Keratinocyte (primary cell): ENCODE data around the gene SPON1. TPM values are rescaled to one million over a fixed set of nuclear protein-coding genes. Genes with fewer than 3 reads are reported as not detected.

Experiments used
- DNase-seq: peaks from one replicate; pipeline ENCODE4 v3.0.0-alpha.2; 2011; ENCODE audit warnings: low read depth, missing footprints, low spot score
- FAIRE-seq: peaks from 2 replicates; lab custom pipeline; 2011; peaks lifted over from hg19 to GRCh38; lab: Jason Lieb, UNC
- H2AFZ ChIP-seq: 2 replicates; pipeline ENCODE4 v1.6.0; 2012; ENCODE audit warnings: low read length, control low read depth, inconsistent platforms; ENCODE audit not compliant: control insufficient read depth
- H3K27ac ChIP-seq: 2 replicates; pipeline ENCODE4 v1.5.1; 2011; ENCODE audit warnings: low read length; ENCODE audit not compliant: control insufficient read depth, insufficient read depth
- H3K27me3 ChIP-seq: 3 replicates; pipeline ENCODE4 v1.6.0; 2011; ENCODE audit warnings: low read length; ENCODE audit not compliant: control insufficient read depth, insufficient read depth; ENCODE audit errors: extremely low read depth
- H3K36me3 ChIP-seq, 2 experiments: 2 replicates in 1 of 2; 3 replicates in 1 of 2; pipeline ENCODE4 v1.5.1; 2011; ENCODE audit warnings: low read length in 2 of 2, mild to moderate bottlenecking in 1 of 2; ENCODE audit not compliant: control insufficient read depth in 2 of 2, insufficient read depth in 2 of 2; ENCODE audit errors: extremely low read depth in 1 of 2
- H3K4me1 ChIP-seq: 3 replicates; pipeline ENCODE4 v1.5.1; 2011; ENCODE audit warnings: low read length; ENCODE audit not compliant: control insufficient read depth, insufficient read depth; ENCODE audit errors: extremely low read depth
- H3K4me2 ChIP-seq: 3 replicates; pipeline ENCODE4 v1.6.0; 2011; ENCODE audit warnings: low read depth, low read length; ENCODE audit not compliant: control insufficient read depth, insufficient read depth; ENCODE audit errors: extremely low read depth
- H3K4me3 ChIP-seq, 3 experiments: fragments of 200-600 bp in 1 of 3; sonication (generic) in 1 of 3; 2 replicates in 2 of 3; 3 replicates in 1 of 3; pipeline ENCODE4 v1.5.1; 2011 to 2016; ENCODE audit warnings: low read length in 3 of 3, mild to moderate bottlenecking in 3 of 3, control low read depth in 2 of 3, inconsistent platforms in 1 of 3, low read depth in 1 of 3, mixed read lengths in 1 of 3, mixed run types in 1 of 3, moderate library complexity in 1 of 3; ENCODE audit not compliant: control insufficient read depth in 2 of 3, insufficient read depth in 2 of 3; ENCODE audit errors: extremely low read depth in 1 of 3
- H3K79me2 ChIP-seq: 2 replicates; pipeline ENCODE4 v1.6.0; 2012; ENCODE audit warnings: low read length; ENCODE audit not compliant: control insufficient read depth, insufficient read depth
- H3K9ac ChIP-seq: 3 replicates; pipeline ENCODE4 v1.6.0; 2011; ENCODE audit warnings: low read length; ENCODE audit not compliant: control insufficient read depth, insufficient read depth; ENCODE audit errors: extremely low read depth
- H3K9me1 ChIP-seq: 3 replicates; pipeline ENCODE4 v1.6.0; 2011; ENCODE audit warnings: low read length; ENCODE audit not compliant: control insufficient read depth, insufficient read depth; ENCODE audit errors: extremely low read depth
- H3K9me3 ChIP-seq: 2 replicates; pipeline ENCODE4 v1.5.1; 2012; ENCODE audit warnings: low read depth, low read length; ENCODE audit not compliant: control insufficient read depth
- H4K20me1 ChIP-seq: 3 replicates; pipeline ENCODE4 v1.6.0; 2011; ENCODE audit warnings: low read length; ENCODE audit not compliant: control insufficient read depth, insufficient read depth; ENCODE audit errors: extremely low read depth
- CTCF ChIP-seq, 3 experiments: IDR thresholded peaks in 1 of 3; conservative IDR thresholded peaks in 1 of 3; optimal IDR thresholded peaks in 1 of 3; 2 replicates in 2 of 3; 3 replicates in 1 of 3; pipeline versions ENCODE3 to v1.5.1; 2011; ENCODE audit warnings: low read length in 3 of 3, mild to moderate bottlenecking in 3 of 3, moderate library complexity in 2 of 3, control low read depth in 1 of 3, inconsistent platforms in 1 of 3; ENCODE audit not compliant: insufficient read depth in 2 of 3; ENCODE audit errors: extremely low read depth in 1 of 3
- EZH2 ChIP-seq: IDR thresholded peaks from one replicate; pipeline ENCODE4 v1.6.1; 2012; ENCODE audit warnings: inconsistent platforms, mild to moderate bottlenecking, low read length, moderate library complexity
- dilution Hi-C: fragments of 300-500 bp; cut with MboI; formaldehyde crosslinking; loops from one replicate; pipeline ENCODE4 v1.7.0; 2020; ENCODE audit warnings: low sequenced_read_pairs; ENCODE audit not compliant: extremely low pct_ligation_motif_present
- polyA plus RNA-seq, 5 experiments: library from polyadenylated mRNA; depleted of rRNA in 3 of 5; stranded (reverse) in 3 of 5; stranded (forward) in 1 of 5; unstranded in 1 of 5; fragments of >200 nt; gene quantifications; 1 replicate in 1 of 5; 2 replicates in 3 of 5; 3 replicates in 1 of 5; pipeline versions ENCODE4 v1.2.1 to v1.2.3, GENCODE V29; 2011 to 2012; ENCODE audit warnings: missing spikeins in 2 of 5, low read depth in 1 of 5, low replicate concordance in 1 of 5

Gene SPON1
- polyA plus RNA-seq, 1 donor (not counting 4 experiments of a cell fraction or from before 2014, with no cell fraction given) = not detected

DNA sequence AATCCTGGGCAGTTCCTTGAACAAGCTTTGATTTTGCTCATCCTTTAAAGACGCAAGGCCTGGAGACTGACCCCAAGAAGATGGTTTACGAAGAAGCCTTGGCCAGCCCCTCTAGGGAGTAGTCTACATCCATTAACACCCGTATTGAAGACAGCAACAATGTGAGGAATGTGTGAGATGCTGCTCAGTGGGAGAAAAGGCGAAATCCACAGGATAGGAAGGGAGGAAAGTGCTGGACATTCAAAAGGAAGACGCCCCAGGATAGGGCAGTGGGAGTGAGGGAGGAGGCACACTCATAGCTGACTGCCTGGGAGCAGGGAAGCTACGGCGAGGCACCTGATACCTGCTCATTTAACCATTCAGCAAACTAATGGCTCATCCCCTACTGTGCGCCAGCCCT is 282.4 kb downstream of the SPON1 start:
- Histone ChIP-seq H3K9ac (no peak overlapping the region), H3K27me3 (peaks cover 26% of the 10 kb centered on the region), H3K9me3 (no peaks in the 10 kb centered on the region), H3K4me3 (no peak overlapping the region), H2AFZ (no peak overlapping the region), H3K27ac (no peak overlapping the region), H3K4me1 (peaks cover 7% of the 10 kb centered on the region), H4K20me1 (no peaks in the 10 kb centered on the region), H3K79me2 (no peaks in the 10 kb centered on the region), H3K36me3 (no peaks in the 10 kb centered on the region), H3K4me2 (no peak overlapping the region), H3K9me1 (no peaks in the 10 kb centered on the region)
- FAIRE-seq = no peak
- dilution Hi-C loops = loop anchor here (25.0 kb wide), 2 partner anchors 283 to 483 kb away; partner anchors contain the start of gene SPON1
- no peak for DNase-seq
- TF ChIP-seq CTCF (optimal IDR thresholded peaks at IDR 0.05 in 1 of 3, IDR thresholded peaks at IDR 0.05 in 1 of 3, conservative IDR thresholded peaks at IDR 0.05 in 1 of 3; ENCODE audit: extremely low read depth in 1 of 3, insufficient read depth in 2 of 3, low read length in 3 of 3) = no peak
- TF ChIP-seq EZH2 = no peak

GRCh38 chr11:14245444-14245843 is 282.9 kb downstream of the SPON1 start:
- no peak overlapping the region for H3K9ac ChIP-seq
- no peaks in the 10 kb centered on the region for H3K9me1 ChIP-seq
- no peak overlapping the region for H2AFZ ChIP-seq
- H3K4me3 ChIP-seq = no peak overlapping the region
- no peaks in the 10 kb centered on the region for H3K9me3 ChIP-seq
- no peak for TF ChIP-seq CTCF (optimal IDR thresholded peaks at IDR 0.05 in 1 of 3, IDR thresholded peaks at IDR 0.05 in 1 of 3, conservative IDR thresholded peaks at IDR 0.05 in 1 of 3; ENCODE audit: extremely low read depth in 1 of 3, insufficient read depth in 2 of 3, low read length in 3 of 3)
- no peak for TF ChIP-seq EZH2
- no peaks in the 10 kb centered on the region for H4K20me1 ChIP-seq
- no peak for DNase-seq
- H3K4me1 ChIP-seq = peaks cover 7% of the 10 kb centered on the region
- FAIRE-seq = no peak
- no peak overlapping the region for H3K4me2 ChIP-seq
- H3K36me3 ChIP-seq = no peaks in the 10 kb centered on the region
- peaks cover 26% of the 10 kb centered on the region for H3K27me3 ChIP-seq
- no peaks in the 10 kb centered on the region for H3K79me2 ChIP-seq
- dilution Hi-C loops = loop anchor here (25.0 kb wide), 2 partner anchors 283 to 483 kb away; partner anchors contain the start of gene SPON1
- H3K27ac ChIP-seq = no peak overlapping the region
